ENCODE data around the gene NFE2.
"Not testable (repeated sequence)": the region's sequence is repeated elsewhere in the genome, so short reads cannot be mapped to it uniquely, and the experiment has no call there.

Gene NFE2

GRCh38 chr12:54304187-54304810 is 3.5 kb upstream of the NFE2 start:
- DNase-seq, result no peak

GRCh38 chr12:54303640-54304039 is 2.8 kb upstream of the NFE2 start:
- no peak for DNase-seq

DNA sequence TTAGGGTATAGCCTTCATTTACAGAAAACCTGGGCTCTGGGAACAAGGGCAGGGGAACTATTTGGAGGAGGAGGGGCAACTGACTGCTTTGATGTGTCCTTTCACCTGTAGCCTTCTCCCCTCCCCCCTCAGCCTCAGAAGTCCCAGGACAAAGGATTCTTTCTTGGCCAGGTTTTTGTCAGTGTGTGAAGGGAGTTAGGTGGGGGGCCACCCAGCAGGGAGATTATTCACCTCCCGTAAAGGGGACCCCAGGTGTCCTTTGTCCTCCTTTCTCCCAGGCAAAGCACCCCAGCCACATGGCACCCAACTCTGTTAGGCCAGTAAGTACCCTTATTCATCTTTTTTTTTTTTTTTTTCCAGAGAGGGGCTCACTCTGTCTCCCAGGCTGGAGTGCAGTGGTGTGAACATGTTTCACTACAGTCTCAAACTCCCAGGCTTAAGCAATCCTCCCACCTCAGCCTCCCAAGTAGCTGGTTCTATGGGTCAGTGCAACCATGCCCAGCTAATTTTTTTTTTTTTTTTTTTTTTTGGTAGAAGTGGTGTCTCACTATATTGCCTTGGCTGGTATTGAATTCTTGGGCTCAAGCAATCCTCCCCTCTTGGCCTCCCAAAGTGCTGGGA is 723 bp upstream of the NFE2 start:
- DNase-seq, result no peak

DNA sequence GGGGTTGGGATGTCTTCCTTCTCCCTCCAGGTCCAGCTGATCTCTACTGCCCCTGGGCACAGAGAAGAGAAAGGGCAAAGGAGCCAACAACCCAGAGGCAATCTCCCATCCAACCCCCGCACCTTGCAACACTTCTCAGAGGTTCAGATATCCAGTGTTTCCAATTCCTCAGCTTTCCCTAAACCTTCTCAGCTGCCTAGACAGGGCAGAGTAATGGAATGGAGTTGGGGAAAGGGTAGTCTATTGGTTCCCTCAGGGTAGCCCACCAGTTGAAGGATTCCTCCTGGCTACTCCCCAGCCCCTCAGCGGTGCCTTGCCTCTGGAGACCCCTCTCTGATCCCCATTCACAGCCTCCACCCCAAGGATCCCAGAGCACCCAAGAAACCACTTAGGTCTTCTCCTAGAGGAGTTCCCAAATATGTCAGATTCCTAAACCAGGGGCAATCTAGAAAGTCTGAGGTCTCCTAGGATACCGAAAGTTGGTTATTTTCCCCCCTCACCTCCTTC is 537 bp downstream of the NFE2 start:
- DNase-seq, result no peak

- no peak for DNase-seq
Measured at GRCh38 chr12:54299515-54300224, 1.1 kb downstream of the NFE2 start.

- DNase-seq, result no peak
Measured at GRCh38 chr12:54298904-54299303, 1.9 kb downstream of the NFE2 start.

DNA sequence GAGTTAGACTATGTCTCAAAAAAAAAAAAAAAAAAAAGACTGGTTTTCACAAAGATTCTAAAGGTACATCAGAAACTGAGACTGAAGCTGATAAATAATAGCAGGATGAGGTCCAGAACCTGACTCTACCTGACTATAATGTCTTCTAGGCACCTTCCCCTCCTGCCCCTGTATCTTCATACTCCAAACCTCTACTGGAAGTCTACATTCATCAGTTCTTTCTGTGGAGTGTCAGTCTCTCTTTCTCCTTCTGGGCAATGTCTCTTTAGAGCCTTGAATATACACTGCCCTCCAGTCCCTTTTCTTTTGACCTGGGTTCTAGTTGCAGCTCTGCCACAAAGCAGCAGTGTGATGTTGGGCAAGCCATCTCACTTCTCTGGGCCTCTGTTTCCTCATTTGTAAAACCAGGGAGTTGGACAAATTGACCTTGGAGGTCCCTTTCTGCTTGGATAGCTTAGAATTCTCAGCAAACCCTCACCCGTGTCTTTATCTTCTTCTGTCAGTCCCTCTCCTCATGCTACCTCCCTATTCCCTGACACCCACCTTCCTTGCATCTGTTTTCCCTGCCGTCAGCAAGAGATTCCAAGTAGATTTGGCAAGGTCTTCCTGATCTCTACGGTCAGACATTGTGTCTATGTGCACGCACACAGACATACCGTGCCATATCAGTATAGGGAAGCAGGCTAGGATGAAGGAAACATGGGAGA is 4.3 kb downstream of the NFE2 start:
- DNase-seq, result no peak

- no peak for DNase-seq
Measured at GRCh38 chr12:54294953-54295566, 5.8 kb downstream of the NFE2 start.

- DNase-seq, result no peak
Measured at GRCh38 chr12:54294152-54294952, 6.5 kb downstream of the NFE2 start.

- no peak for DNase-seq
Measured at GRCh38 chr12:54292931-54293241, 7.9 kb downstream of the NFE2 start.

DNA sequence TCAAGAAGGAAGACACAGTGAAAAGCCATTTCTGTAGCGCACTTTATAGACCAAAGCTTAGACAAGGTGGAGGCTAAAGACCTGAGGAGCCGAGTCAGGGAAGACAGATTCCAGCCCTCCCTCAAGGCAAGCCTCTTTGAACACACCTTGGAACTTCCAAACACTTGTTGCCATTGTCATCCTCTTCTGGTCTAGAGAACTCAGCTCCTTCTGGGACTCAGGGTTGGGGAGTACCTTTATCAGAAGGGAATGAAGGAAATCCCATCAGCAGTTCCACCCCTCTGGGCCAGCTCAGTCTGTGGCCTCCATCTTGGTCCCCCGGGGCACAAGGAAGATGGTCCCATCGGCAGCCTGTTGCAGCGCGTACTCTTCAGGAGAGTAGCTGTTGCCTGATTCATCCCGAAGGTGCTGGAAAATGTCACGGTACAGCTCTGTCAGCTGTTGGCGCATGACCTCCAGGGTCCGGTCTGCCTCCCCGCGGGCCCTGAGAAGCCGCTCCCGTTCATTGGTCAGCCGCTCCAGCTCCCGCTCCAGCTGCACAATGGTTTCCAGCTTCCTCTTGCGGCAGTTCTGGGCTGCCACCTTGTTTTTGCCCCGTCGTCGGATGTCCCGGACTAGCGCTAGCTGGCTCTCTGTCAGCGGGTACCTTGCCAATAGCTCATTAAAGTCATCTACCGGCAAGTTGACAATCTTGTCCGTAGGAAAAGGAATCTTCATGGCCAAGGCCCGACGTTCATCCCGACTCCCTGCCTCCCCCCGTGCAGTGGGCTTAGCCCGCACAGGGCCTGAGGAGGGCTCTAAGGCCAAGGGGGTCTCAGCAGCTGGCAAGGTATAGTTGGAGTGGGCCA is 8.5 kb downstream of the NFE2 start:
- no peak for DNase-seq

- DNase-seq, result no peak
Measured at GRCh38 chr12:54287261-54288157, 13.3 kb downstream of the NFE2 start.

GRCh38 chr12:54286042-54287030 is 14.5 kb downstream of the NFE2 start:
- DNase-seq, result no peak

- no peak for DNase-seq
Measured at GRCh38 chr12:54285150-54286041, 15.4 kb downstream of the NFE2 start.

DNA sequence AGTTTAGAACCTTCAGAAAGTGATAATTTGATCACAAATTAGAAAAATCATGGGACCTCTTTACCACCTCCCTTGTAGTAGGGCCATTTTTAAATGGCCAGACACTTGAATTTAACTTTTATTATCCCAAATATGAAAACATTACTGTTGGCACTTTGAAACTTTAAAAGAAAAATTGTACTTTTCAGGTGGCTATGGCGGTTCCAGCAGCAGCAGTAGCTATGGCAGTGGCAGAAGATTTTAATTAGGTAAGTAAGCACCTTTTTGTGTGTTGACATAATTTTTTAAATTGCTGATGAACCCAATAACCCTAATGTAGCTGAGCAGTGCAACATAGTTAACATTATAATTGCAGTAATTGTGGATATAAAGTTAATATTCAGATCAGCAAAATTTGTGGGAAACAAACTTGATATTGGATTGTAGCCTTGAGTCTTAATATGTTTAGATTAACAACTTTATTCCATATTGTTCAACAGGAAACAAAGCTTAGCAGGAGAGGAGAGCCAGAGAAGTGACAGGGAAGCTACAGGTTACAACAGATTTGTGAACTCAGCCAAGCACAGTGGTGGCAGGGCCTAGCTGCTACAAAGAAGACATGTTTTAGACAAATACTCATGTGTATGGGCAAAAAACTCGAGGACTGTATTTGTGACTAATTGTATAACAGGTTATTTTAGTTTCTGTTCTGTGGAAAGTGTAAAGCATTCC is 16.6 kb downstream of the NFE2 start:
- DNase-seq, result not testable (repeated sequence)

GRCh38 chr12:54282949-54283593 is 17.7 kb downstream of the NFE2 start:
- no peak for DNase-seq

DNA sequence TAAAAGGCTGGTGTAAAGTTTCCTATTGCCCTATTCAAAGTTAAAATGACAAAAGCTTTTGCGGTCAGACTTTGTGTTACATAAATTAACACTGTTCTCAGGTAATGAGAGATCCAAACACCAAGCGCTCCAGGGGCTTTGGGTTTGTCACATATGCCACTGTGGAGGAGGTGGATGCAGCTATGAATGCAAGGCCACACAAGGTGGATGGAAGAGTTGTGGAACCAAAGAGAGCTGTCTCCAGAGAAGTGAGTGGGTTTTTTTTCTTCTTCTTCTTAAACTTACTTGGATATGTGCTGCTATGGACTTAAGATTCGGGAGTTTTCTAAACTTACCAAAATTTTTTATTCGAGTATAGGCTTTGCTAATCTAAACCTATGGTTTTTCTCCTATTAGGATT is 19.1 kb downstream of the NFE2 start:
- DNase-seq, result not testable (repeated sequence)
